ENCODE data around the gene DYRK4. TPM values are rescaled to one million over a fixed set of nuclear protein-coding genes. Genes with fewer than 3 reads are reported as not detected.
"Not testable (repeated sequence)": the region's sequence is repeated elsewhere in the genome, so short reads cannot be mapped to it uniquely, and the experiment has no call there.

Gene DYRK4
- total RNA-seq = 57.0 and 63.1 TPM in 2 replicates
- 42.2 and 55.2 TPM in 2 replicates for polyA plus RNA-seq
- polyA plus RNA-seq (2012) = 48.8 and 59.1 TPM in 2 replicates
- 13.7 and 18.6 TPM in 2 replicates for polyA minus RNA-seq (ENCODE audit: low replicate concordance)

- TF ChIP-seq, protein P1, sequence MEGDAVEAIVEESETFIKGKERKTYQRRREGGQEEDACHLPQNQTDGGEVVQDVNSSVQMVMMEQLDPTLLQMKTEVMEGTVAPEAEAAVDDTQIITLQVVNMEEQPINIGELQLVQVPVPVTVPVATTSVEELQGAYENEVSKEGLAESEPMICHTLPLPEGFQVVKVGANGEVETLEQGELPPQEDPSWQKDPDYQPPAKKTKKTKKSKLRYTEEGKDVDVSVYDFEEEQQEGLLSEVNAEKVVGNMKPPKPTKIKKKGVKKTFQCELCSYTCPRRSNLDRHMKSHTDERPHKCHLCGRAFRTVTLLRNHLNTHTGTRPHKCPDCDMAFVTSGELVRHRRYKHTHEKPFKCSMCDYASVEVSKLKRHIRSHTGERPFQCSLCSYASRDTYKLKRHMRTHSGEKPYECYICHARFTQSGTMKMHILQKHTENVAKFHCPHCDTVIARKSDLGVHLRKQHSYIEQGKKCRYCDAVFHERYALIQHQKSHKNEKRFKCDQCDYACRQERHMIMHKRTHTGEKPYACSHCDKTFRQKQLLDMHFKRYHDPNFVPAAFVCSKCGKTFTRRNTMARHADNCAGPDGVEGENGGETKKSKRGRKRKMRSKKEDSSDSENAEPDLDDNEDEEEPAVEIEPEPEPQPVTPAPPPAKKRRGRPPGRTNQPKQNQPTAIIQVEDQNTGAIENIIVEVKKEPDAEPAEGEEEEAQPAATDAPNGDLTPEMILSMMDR (conservative IDR thresholded peaks at IDR 0.05 in 1 of 2, IDR thresholded peaks at IDR 0.05 in 1 of 2; ENCODE audit: low read depth in 1 of 2, low read length in 2 of 2) = peak in 1 of 2 donors; percentile 4
- TF ChIP-seq EZH2 (IDR thresholded peaks at IDR 0.05; ENCODE audit: low read length, missing control alignments) = no peak
- peak; percentile 73 to 77 for DNase-seq (ENCODE audit: low read depth in 2 of 2)
- Histone ChIP-seq H4K20me1 (ENCODE audit: control insufficient read depth, extremely low read depth, insufficient read depth, low read length) (no peaks in the 10 kb centered on the region), H3K4me1 (ENCODE audit: control insufficient read depth, extremely low read depth, insufficient read depth, low read length) (peaks cover 6% of the 10 kb centered on the region), H3K36me3 (ENCODE audit: control insufficient read depth, insufficient read depth, low read length) (peaks cover 2% of the 10 kb centered on the region), H3K27me3 (ENCODE audit: control insufficient read depth, insufficient read depth, low read length) (no peaks in the 10 kb centered on the region), H3K79me2 (ENCODE audit: control insufficient read depth, insufficient read depth, low read length) (no peaks in the 10 kb centered on the region), H3K4me2 (ENCODE audit: extremely low read depth, insufficient read depth, low read length) (peak within 1 kb of the TSS; percentile 77), H3K9ac (ENCODE audit: insufficient read depth, low read length) (peak within 1 kb of the TSS; percentile 23), H3K9me3 (ENCODE audit: control insufficient read depth, insufficient read depth, low read depth, low read length) (no peaks in the 10 kb centered on the region), H2AFZ (ENCODE audit: low read length) (peak within 1 kb of the TSS; percentile 84), H3K27ac (ENCODE audit: insufficient read depth, low read length) (no peak within 1 kb of the TSS), H3K4me3 (replicated peaks in 1 of 4; ENCODE audit: control extremely low read depth in 1 of 4, insufficient read depth in 1 of 4, low read depth in 3 of 4, low read length in 4 of 4) (peak within 1 kb of the TSS; percentile 40 to 57 (median 52))
Observed at GRCh38 chr12:4562034-4562657, at the start of gene DYRK4. Gene DYRK4 (plus strand): TSS chr12:4562208. CDS start chr12:4562246, 38 bp downstream.

DNA sequence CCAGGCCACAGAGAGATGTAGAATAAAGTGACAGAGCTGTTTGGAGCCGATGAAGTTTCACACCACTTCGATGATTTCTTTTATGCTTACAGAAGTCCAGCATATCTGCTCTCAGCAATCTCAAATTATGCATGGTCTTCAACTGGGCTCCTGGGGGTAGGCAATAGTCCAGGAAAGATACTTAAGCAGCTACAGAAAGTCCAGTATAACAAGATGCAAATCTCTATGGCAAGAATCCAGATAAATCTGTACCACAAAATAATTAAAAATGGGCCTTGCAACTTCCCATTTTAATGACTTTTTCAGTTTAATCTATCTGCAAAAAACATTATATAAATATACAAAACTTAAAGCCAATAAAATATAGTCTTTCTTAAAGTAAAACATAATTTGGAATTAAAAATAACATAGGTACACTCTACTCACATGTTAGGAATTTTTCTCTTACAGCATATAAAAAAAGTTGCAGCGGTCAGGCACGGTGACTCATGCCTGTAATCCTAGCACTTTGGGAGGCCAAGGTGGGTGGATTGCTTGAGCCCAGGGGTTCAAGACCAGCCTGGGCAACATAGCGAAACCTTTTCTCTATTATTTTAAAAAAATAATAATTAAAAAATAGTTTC is 43.8 kb upstream of the DYRK4 start:
- Histone ChIP-seq H3K36me3 (ENCODE audit: control insufficient read depth, insufficient read depth, low read length) (peaks cover 2% of the 10 kb centered on the region), H3K27me3 (ENCODE audit: control insufficient read depth, insufficient read depth, low read length) (no peaks in the 10 kb centered on the region), H3K9me3 (ENCODE audit: control insufficient read depth, insufficient read depth, low read depth, low read length) (no peaks in the 10 kb centered on the region), H2AFZ (ENCODE audit: low read length) (no peak overlapping the region), H3K79me2 (ENCODE audit: control insufficient read depth, insufficient read depth, low read length) (no peaks in the 10 kb centered on the region), H3K27ac (ENCODE audit: insufficient read depth, low read length) (no peak overlapping the region), H3K4me2 (ENCODE audit: extremely low read depth, insufficient read depth, low read length) (no peak overlapping the region), H3K4me3 (replicated peaks in 1 of 4; ENCODE audit: control extremely low read depth in 1 of 4, insufficient read depth in 1 of 4, low read depth in 3 of 4, low read length in 4 of 4) (no peak overlapping the region), H3K4me1 (ENCODE audit: control insufficient read depth, extremely low read depth, insufficient read depth, low read length) (no peaks in the 10 kb centered on the region), H4K20me1 (ENCODE audit: control insufficient read depth, extremely low read depth, insufficient read depth, low read length) (no peaks in the 10 kb centered on the region), H3K9ac (ENCODE audit: insufficient read depth, low read length) (no peak overlapping the region)
- DNase-seq (ENCODE audit: low read depth in 2 of 2) = peak; percentile 55 to 85
- TF ChIP-seq, protein P1 (conservative IDR thresholded peaks at IDR 0.05 in 1 of 2, IDR thresholded peaks at IDR 0.05 in 1 of 2; ENCODE audit: low read depth in 1 of 2, low read length in 2 of 2) = no peak
- no peak for TF ChIP-seq EZH2 (IDR thresholded peaks at IDR 0.05; ENCODE audit: low read length, missing control alignments)

- DNase-seq (ENCODE audit: low read depth in 2 of 2); H3K79me2 ChIP-seq (ENCODE audit: control insufficient read depth, insufficient read depth, low read length); H3K4me2 ChIP-seq (ENCODE audit: extremely low read depth, insufficient read depth, low read length); H3K9me3 ChIP-seq (ENCODE audit: control insufficient read depth, insufficient read depth, low read depth, low read length); H3K4me1 ChIP-seq (ENCODE audit: control insufficient read depth, extremely low read depth, insufficient read depth, low read length); H3K36me3 ChIP-seq (ENCODE audit: control insufficient read depth, insufficient read depth, low read length); H3K27ac ChIP-seq (ENCODE audit: insufficient read depth, low read length); H4K20me1 ChIP-seq (ENCODE audit: control insufficient read depth, extremely low read depth, insufficient read depth, low read length); H3K4me3 ChIP-seq (replicated peaks in 1 of 4; ENCODE audit: control extremely low read depth in 1 of 4, insufficient read depth in 1 of 4, low read depth in 3 of 4, low read length in 4 of 4); H3K27me3 ChIP-seq (ENCODE audit: control insufficient read depth, insufficient read depth, low read length); H3K9ac ChIP-seq (ENCODE audit: insufficient read depth, low read length); H2AFZ ChIP-seq (ENCODE audit: low read length): not testable (repeated sequence)
Observed at GRCh38 chr12:4523443-4523842, 38.6 kb upstream of the DYRK4 start.
